ENCODE results near the gene RIMBP3B. TPM values are rescaled to one million over a fixed set of nuclear protein-coding genes. Genes with fewer than 3 reads are reported as not detected.
"Not testable (repeated sequence)": the region's sequence is repeated elsewhere in the genome, so short reads cannot be mapped to it uniquely, and the experiment has no call there.

Gene RIMBP3B
- total and polyA plus RNA-seq, 2 of the 8 experiments (the other 6 are each of a cell fraction or from before 2014, with no cell fraction given): 0.02 to 0.19 TPM

DNA sequence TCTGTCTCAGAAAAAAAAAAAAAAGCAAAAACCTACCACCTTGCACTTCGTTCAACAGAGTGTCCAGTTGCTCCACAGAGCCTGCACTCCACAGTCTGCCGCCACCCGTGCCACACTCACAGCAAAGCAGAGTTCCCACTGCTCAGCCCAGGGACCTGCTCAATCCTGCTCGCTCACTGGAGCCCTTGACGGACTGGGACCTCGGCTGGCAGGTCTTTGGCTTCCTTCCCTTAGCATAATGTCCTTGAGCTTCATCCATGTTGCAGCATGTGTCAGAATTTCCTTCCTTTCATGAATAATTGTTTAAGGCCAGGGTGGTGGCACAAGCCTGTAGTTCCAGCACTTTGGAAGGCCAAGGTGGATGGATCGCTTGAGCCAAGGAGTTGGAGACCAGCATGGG is 11.1 kb downstream of the RIMBP3B start:
- H2BK5ac ChIP-seq (ENCODE audit: low read depth, low read length); H2BK15ac ChIP-seq (ENCODE audit: low read length); H2BK12ac ChIP-seq (ENCODE audit: low read depth, low read length); H3K23me2 ChIP-seq (ENCODE audit: low read depth, low read length); H3K9me3 ChIP-seq (ENCODE audit: insufficient read depth in 2 of 2, low read depth in 1 of 2, low read length in 1 of 2); H3K4me1 ChIP-seq (replicated peaks in 1 of 4; ENCODE audit: control insufficient read depth in 3 of 4, insufficient read depth in 4 of 4, low read length in 3 of 4); POLR2A ChIA-PET (ENCODE audit: partially characterized antibody); H4K20me1 ChIP-seq (replicated peaks in 1 of 2; ENCODE audit: control insufficient read depth in 1 of 2, insufficient read depth in 2 of 2, low read length in 2 of 2); CTCF ChIA-PET (ENCODE audit: partially characterized antibody); H3K27ac ChIP-seq (ENCODE audit: low read depth, low read length); H3K56ac ChIP-seq (replicated peaks; ENCODE audit: insufficient read length, low read depth, low read length); H4K5ac ChIP-seq (ENCODE audit: insufficient read length, low read depth, low read length); H2BK120ac ChIP-seq (replicated peaks; ENCODE audit: low read depth, low read length); H3K9ac ChIP-seq (replicated peaks in 1 of 4; ENCODE audit: extremely low read depth in 1 of 4, low read depth in 3 of 4, low read length in 3 of 4); H2BK20ac ChIP-seq (ENCODE audit: low read length); H2AFZ ChIP-seq (ENCODE audit: low read length); FAIRE-seq; DNase-seq (ENCODE audit: low read depth in 1 of 2, low spot score in 2 of 2); H3K18ac ChIP-seq (ENCODE audit: extremely low read depth, low read length); H3K79me2 ChIP-seq (ENCODE audit: control insufficient read depth in 1 of 2, insufficient read depth in 2 of 2, low read length in 2 of 2); H3K14ac ChIP-seq (ENCODE audit: insufficient read length); H3K79me1 ChIP-seq (ENCODE audit: low read depth, low read length); H2AK5ac ChIP-seq (ENCODE audit: low read depth, low read length); H4K91ac ChIP-seq (replicated peaks; ENCODE audit: insufficient read length, low read length); H3K36me3 ChIP-seq (ENCODE audit: control insufficient read depth in 2 of 4, insufficient read depth in 4 of 4, low read length in 3 of 4); H3K4ac ChIP-seq (replicated peaks; ENCODE audit: insufficient read length, low read depth, low read length); H3K4me3 ChIP-seq (ENCODE audit: extremely low read depth in 1 of 4, insufficient read depth in 2 of 4, low read depth in 3 of 4, low read length in 4 of 4); H3K4me2 ChIP-seq (ENCODE audit: insufficient read depth in 1 of 2, low read depth in 2 of 2, low read length in 2 of 2); H3K27me3 ChIP-seq (replicated peaks in 1 of 4; ENCODE audit: control insufficient read depth in 3 of 4, extremely low read depth in 1 of 4, insufficient read depth in 3 of 4, low read length in 3 of 4); H3K23ac ChIP-seq (ENCODE audit: insufficient read length); H4K8ac ChIP-seq (ENCODE audit: extremely low read depth, insufficient read depth, low read length): not testable (repeated sequence)
- WGBS, 2 experiments (ENCODE audit: extremely low coverage in 1 of 2, insufficient coverage in 1 of 2, insufficient read length in 1 of 2, insufficient replicate concordance in 2 of 2, low coverage in 1 of 2, low lambda C conversion rate in 2 of 2, missing lambda C conversion rate in 1 of 2): no CpG with 5 or more reads among the region's 7 CpGs

DNA sequence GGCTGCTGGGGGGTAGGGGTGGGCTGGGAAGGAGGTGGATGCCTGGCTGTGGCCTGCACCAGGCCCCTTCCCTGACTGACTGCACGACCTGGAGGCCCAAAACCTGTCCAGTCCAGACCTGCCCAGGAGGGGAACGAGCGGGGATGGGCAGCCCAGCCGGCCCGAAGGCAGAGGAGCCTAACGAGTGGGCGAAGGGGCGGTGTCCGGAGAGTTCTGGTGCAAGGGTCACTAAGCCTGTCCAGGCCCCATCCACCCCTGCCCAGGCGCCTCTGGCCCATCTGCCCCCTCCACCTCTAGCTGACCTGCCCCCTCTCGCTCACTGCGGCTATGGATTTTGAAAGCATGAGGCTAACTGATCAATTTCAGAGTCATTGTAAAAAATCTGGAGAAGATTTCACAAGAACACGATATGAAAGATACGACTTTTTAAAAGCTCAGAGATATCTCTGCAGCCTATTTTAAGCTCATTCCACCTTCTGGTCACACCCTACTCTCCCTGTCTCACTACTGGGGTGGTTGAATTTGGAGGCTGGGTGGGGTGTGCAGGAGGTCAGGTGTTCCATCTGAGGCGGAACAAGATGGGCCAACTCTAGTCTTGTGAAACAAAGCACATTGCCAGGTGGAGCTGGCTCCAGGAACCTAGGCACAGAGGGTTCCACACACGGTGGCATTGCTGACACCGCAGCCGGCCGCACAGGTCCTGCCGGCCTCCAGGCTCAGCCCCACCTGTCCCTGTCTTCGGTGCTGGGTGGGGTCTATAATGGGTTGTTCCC is 17.8 kb downstream of the RIMBP3B start:
- H2BK120ac ChIP-seq (replicated peaks; ENCODE audit: low read depth, low read length); POLR2A ChIA-PET (ENCODE audit: partially characterized antibody); H3K4me2 ChIP-seq (ENCODE audit: insufficient read depth in 1 of 2, low read depth in 2 of 2, low read length in 2 of 2); H3K4me1 ChIP-seq (replicated peaks in 1 of 4; ENCODE audit: control insufficient read depth in 3 of 4, insufficient read depth in 4 of 4, low read length in 3 of 4); H3K27ac ChIP-seq (ENCODE audit: low read depth, low read length); H3K9ac ChIP-seq (replicated peaks in 1 of 4; ENCODE audit: extremely low read depth in 1 of 4, low read depth in 3 of 4, low read length in 3 of 4); H2AK5ac ChIP-seq (ENCODE audit: low read depth, low read length); H3K79me1 ChIP-seq (ENCODE audit: low read depth, low read length); DNase-seq (ENCODE audit: low read depth in 1 of 2, low spot score in 2 of 2); H4K20me1 ChIP-seq (replicated peaks in 1 of 2; ENCODE audit: control insufficient read depth in 1 of 2, insufficient read depth in 2 of 2, low read length in 2 of 2); H2BK15ac ChIP-seq (ENCODE audit: low read length); H3K27me3 ChIP-seq (replicated peaks in 1 of 4; ENCODE audit: control insufficient read depth in 3 of 4, extremely low read depth in 1 of 4, insufficient read depth in 3 of 4, low read length in 3 of 4); H3K79me2 ChIP-seq (ENCODE audit: control insufficient read depth in 1 of 2, insufficient read depth in 2 of 2, low read length in 2 of 2); H3K23me2 ChIP-seq (ENCODE audit: low read depth, low read length); H3K4me3 ChIP-seq (ENCODE audit: extremely low read depth in 1 of 4, insufficient read depth in 2 of 4, low read depth in 3 of 4, low read length in 4 of 4); H4K8ac ChIP-seq (ENCODE audit: extremely low read depth, insufficient read depth, low read length); H3K4ac ChIP-seq (replicated peaks; ENCODE audit: insufficient read length, low read depth, low read length); CTCF ChIA-PET (ENCODE audit: partially characterized antibody); H2BK5ac ChIP-seq (ENCODE audit: low read depth, low read length); H3K23ac ChIP-seq (ENCODE audit: insufficient read length); FAIRE-seq; H3K18ac ChIP-seq (ENCODE audit: extremely low read depth, low read length); H4K91ac ChIP-seq (replicated peaks; ENCODE audit: insufficient read length, low read length); H3K56ac ChIP-seq (replicated peaks; ENCODE audit: insufficient read length, low read depth, low read length); H2AFZ ChIP-seq (ENCODE audit: low read length); H4K5ac ChIP-seq (ENCODE audit: insufficient read length, low read depth, low read length); H2BK20ac ChIP-seq (ENCODE audit: low read length); H2BK12ac ChIP-seq (ENCODE audit: low read depth, low read length); H3K9me3 ChIP-seq (ENCODE audit: insufficient read depth in 2 of 2, low read depth in 1 of 2, low read length in 1 of 2); H3K14ac ChIP-seq (ENCODE audit: insufficient read length); H3K36me3 ChIP-seq (ENCODE audit: control insufficient read depth in 2 of 4, insufficient read depth in 4 of 4, low read length in 3 of 4): not testable (repeated sequence)
- no CpG with 5 or more reads among the region's 21 CpGs for WGBS, 2 experiments (ENCODE audit: extremely low coverage in 1 of 2, insufficient coverage in 1 of 2, insufficient read length in 1 of 2, insufficient replicate concordance in 2 of 2, low coverage in 1 of 2, low lambda C conversion rate in 2 of 2, missing lambda C conversion rate in 1 of 2)
